HCT116 (cell line): ENCODE measurements around the gene ZNF493. TPM values are rescaled to one million over a fixed set of nuclear protein-coding genes. Genes with fewer than 3 reads are reported as not detected.

Source experiments
- ATAC-seq: fragments of 200-7000 bp; cut with Tn5 transposase; 2 replicates; pipeline ENCODE4 v1.9.1; 2020; ENCODE audit warnings: mild to moderate bottlenecking, moderate library complexity
- BruUV-seq: library from RNA; stranded (reverse); fragments of 400-500 nt; replicated peaks from 2 replicates; lab custom pipeline; 2021; lab: Mats Ljungman, UMichigan
- CTCF ChIA-PET: fragments of 300-600 bp; sonication (Branson Sonifier 250); formaldehyde crosslinking; loops from one replicate; lab custom pipeline; 2021; ENCODE audit warnings: antibody characterized with exemption; lab: Charles Lee
- POLR2A ChIA-PET: fragments of 300-600, 350-600 bp; sonication (Branson Sonifier 250); formaldehyde crosslinking; loops from one replicate; lab custom pipeline; 2021; ENCODE audit warnings: antibody characterized with exemption; lab: Charles Lee
- RAD21 ChIA-PET, 2 experiments: fragments of 300-600 bp; sonication (Branson Sonifier 250); formaldehyde crosslinking; loops; one replicate each; lab custom pipeline; 2023; ENCODE audit warnings: low total read pairs in 2 of 2; ENCODE audit not compliant: uncharacterized antibody in 2 of 2, unreplicated experiment in 2 of 2, low non-redundant PET in 1 of 2; lab: Charles Lee
- DNase-seq: peaks from one replicate; pipeline ENCODE4 v3.0.0-alpha.2; 2010; ENCODE audit warnings: low read depth, low spot score
- H2AFZ ChIP-seq: fragments of 200-600 bp; shearing (Covaris generic), sonication (generic); 2 replicates; pipeline ENCODE4 v1.6.1; 2017; ENCODE audit warnings: low read depth, mixed run types, mixed read lengths, antibody characterized with exemption, low read length; ENCODE audit not compliant: poor library complexity, severe bottlenecking
- H3K27ac ChIP-seq: 2 replicates; pipeline ENCODE4 v1.5.1; 2012; ENCODE audit warnings: low read depth, low read length
- H3K27me3 ChIP-seq: fragments of 200-600 bp; sonication (generic); 2 replicates; pipeline ENCODE4 v1.6.1; 2016; ENCODE audit warnings: mixed run types, low read length, mixed read lengths; ENCODE audit not compliant: insufficient read depth
- H3K36me3 ChIP-seq, 2 experiments: fragments of 200-500 bp in 1 of 2; fragments of 200-600 bp in 1 of 2; sonication (Bioruptor generic) in 1 of 2; sonication (generic) in 1 of 2; 2 replicates each; pipeline versions ENCODE4 v1.5.1 to v1.6.1; 2014 to 2016; ENCODE audit warnings: low read length in 2 of 2, inconsistent platforms in 1 of 2, mixed read lengths in 1 of 2, mixed run types in 1 of 2; ENCODE audit not compliant: insufficient read depth in 2 of 2, control insufficient read depth in 1 of 2
- H3K4me1 ChIP-seq, 2 experiments: fragments of 200-600 bp in 1 of 2; sonication (generic) in 1 of 2; 2 replicates each; pipeline versions ENCODE4 v1.5.1 to v1.6.1; 2012 to 2017; ENCODE audit warnings: low read length in 2 of 2, inconsistent platforms in 1 of 2, mild to moderate bottlenecking in 1 of 2, mixed read lengths in 1 of 2, mixed run types in 1 of 2, moderate library complexity in 1 of 2; ENCODE audit not compliant: insufficient read depth in 2 of 2, control insufficient read depth in 1 of 2
- H3K4me2 ChIP-seq: fragments of 200-600 bp; sonication (generic); 2 replicates; pipeline ENCODE4 v1.6.1; 2017; ENCODE audit warnings: mixed run types, low read length, mixed read lengths
- H3K4me3 ChIP-seq, 2 experiments: fragments of 200-600 bp in 1 of 2; sonication (generic) in 1 of 2; replicated peaks in 1 of 2; 2 replicates each; pipeline ENCODE4 v1.5.1; 2011 to 2016; ENCODE audit warnings: low read length in 2 of 2, control low read depth in 1 of 2, low read depth in 1 of 2, mild to moderate bottlenecking in 1 of 2, mixed read lengths in 1 of 2, mixed run types in 1 of 2
- H3K79me2 ChIP-seq: fragments of 200-600 bp; sonication (generic); 2 replicates; pipeline ENCODE4 v1.6.1; 2017; ENCODE audit warnings: mild to moderate bottlenecking, mixed run types, low read length, moderate library complexity, mixed read lengths; ENCODE audit not compliant: insufficient read depth
- H3K9ac ChIP-seq: fragments of 200-600 bp; sonication (generic); 2 replicates; pipeline ENCODE4 v1.6.1; 2016; ENCODE audit warnings: low read length, mixed read lengths
- H3K9me2 ChIP-seq: fragments of 200-600 bp; sonication (generic), shearing (Covaris generic); 2 replicates; pipeline ENCODE4 v1.6.1; 2017; ENCODE audit warnings: mixed run types, mild to moderate bottlenecking, moderate library complexity; ENCODE audit not compliant: insufficient read depth
- H3K9me3 ChIP-seq, 2 experiments: fragments of 200-500 bp in 1 of 2; fragments of 200-600 bp in 1 of 2; sonication (Bioruptor generic) in 1 of 2; sonication (generic) in 1 of 2; 2 replicates each; pipeline ENCODE4 v1.6.1; 2014 to 2017; ENCODE audit warnings: low read length in 2 of 2, mixed read lengths in 2 of 2, inconsistent platforms in 1 of 2, low read depth in 1 of 2, mild to moderate bottlenecking in 1 of 2, mixed run types in 1 of 2, moderate library complexity in 1 of 2; ENCODE audit not compliant: control insufficient read depth in 1 of 2, insufficient read depth in 1 of 2
- H4K20me1 ChIP-seq: fragments of 200-600 bp; sonication (generic), shearing (Covaris generic); 2 replicates; pipeline ENCODE4 v1.6.1; 2017; ENCODE audit warnings: mixed run types, mild to moderate bottlenecking, moderate library complexity; ENCODE audit not compliant: insufficient read depth
- ELF1 ChIP-seq: IDR thresholded peaks from 2 replicates; pipeline ENCODE4 v1.6.1; 2012; ENCODE audit warnings: low read depth, borderline replicate concordance
- EZH2 ChIP-seq: fragments of 200-600 bp; sonication (generic); IDR thresholded peaks from 2 replicates; pipeline ENCODE4 v1.6.1; 2017; ENCODE audit warnings: antibody characterized with exemption, mixed run types
- EZH2phosphoT487 ChIP-seq: fragments of 200-600 bp; IDR thresholded peaks from 2 replicates; pipeline ENCODE4 v1.6.1; 2018; ENCODE audit warnings: antibody characterized with exemption, borderline replicate concordance
- JUND ChIP-seq: IDR thresholded peaks from 2 replicates; pipeline ENCODE4 v1.6.1; 2012
- SP1 ChIP-seq: IDR thresholded peaks from 2 replicates; pipeline ENCODE4 v1.6.1; 2012; ENCODE audit warnings: low read depth
- TCF7L2 ChIP-seq: IDR thresholded peaks from 2 replicates; pipeline ENCODE4 v1.7.0; 2011; ENCODE audit warnings: borderline replicate concordance, inconsistent platforms; ENCODE audit not compliant: insufficient read depth, insufficient read length; ENCODE audit errors: extremely low read depth
- ZBTB33 ChIP-seq: IDR thresholded peaks from 2 replicates; pipeline ENCODE4 v1.6.1; 2011; ENCODE audit warnings: mild to moderate bottlenecking, low read length, moderate library complexity; ENCODE audit not compliant: insufficient replicate concordance; ENCODE audit errors: extremely low read depth
- ZFX ChIP-seq: fragments of 450-650 bp; IDR thresholded peaks from 2 replicates; pipeline ENCODE4 v1.6.1; 2017
- ZNF274 ChIP-seq: fragments of 200-500 bp; sonication (Bioruptor generic); IDR thresholded peaks from 2 replicates; pipeline ENCODE4 v1.6.1; 2014; ENCODE audit warnings: mild to moderate bottlenecking, low read depth, low read length, inconsistent platforms
- intact Hi-C: fragments of 100-400 bp; cut with micrococcal nuclease; formaldehyde crosslinking; loops from 2 replicates; pipeline ENCODE4 v1.10.0; 2022
- total RNA-seq: library from RNA; stranded (reverse); gene quantifications from one replicate; pipeline ENCODE4 v1.2.1, GENCODE V29; 2021; ENCODE audit not compliant: unreplicated experiment

ZNF493 gene
- total RNA-seq, 1 experiment from 2014 or later: 2.2 TPM

GRCh38 chr19:21410166-21410565 lies 13.2 kb downstream of the ZNF493 start:
- no peak for TF ChIP-seq ELF1
- TF ChIP-seq ZNF274: no peak
- no peak for TF ChIP-seq ZFX
- no peak for TF ChIP-seq TCF7L2
- TF ChIP-seq JUND: no peak
- TF ChIP-seq EZH2: no peak
- no peak for TF ChIP-seq EZH2phosphoT487
- no peak for TF ChIP-seq SP1
- TF ChIP-seq ZBTB33: no peak
- Histone ChIP-seq H3K9me3 (no peaks in the 10 kb centered on the region; a peak in 1 of 4 replicates), H3K27ac (no peak overlapping the region), H3K4me1 (no peaks in the 10 kb centered on the region), H3K27me3 (no peaks in the 10 kb centered on the region), H4K20me1 (no peaks in the 10 kb centered on the region), H3K79me2 (no peaks in the 10 kb centered on the region), H2AFZ (no peak overlapping the region), H3K9ac (no peak overlapping the region), H3K4me3 (no peak overlapping the region), H3K4me2 (no peak overlapping the region), H3K36me3 (no peaks in the 10 kb centered on the region), H3K9me2 (no peaks in the 10 kb centered on the region)
- no peak for DNase-seq
- ChIA-PET POLR2A (no interaction called here), RAD21 (no interaction called here), CTCF (no interaction called here)
- no peak for ATAC-seq
- intact Hi-C loops: no loop called here
- no TSS peak for BruUV-seq
